Gastrocnemius medialis (tissue), 4 donors: ENCODE results near the gene TRAIP. TPM values are rescaled to one million over a fixed set of nuclear protein-coding genes. Genes with fewer than 3 reads are reported as not detected.
A peak's percentile ranks its signal among the peaks of the same experiment; 100 is the strongest.

ENCODE experiments used
- ATAC-seq, 2 donors: fragments of 150-250 bp; one replicate each; pipeline ENCODE4 v1.9.1; 2016
- DNase-seq, 2 donors: peaks; one replicate each; pipeline ENCODE4 v3.0.0-alpha.2; 2019
- H3K27ac ChIP-seq, 4 donors: fragments of 200-600 bp; sonication (generic); 1 replicate in 1 of 4; 2 replicates in 3 of 4; pipeline ENCODE4 v1.5.1; 2016 to 2018; ENCODE audit warnings: mild to moderate bottlenecking in 2 of 4, moderate library complexity in 1 of 4
- H3K27me3 ChIP-seq, 3 donors: fragments of 200-600 bp; sonication (generic) in 2 of 3; 1 replicate in 1 of 3; 2 replicates in 2 of 3; pipeline versions ENCODE4 v1.5.1 to v1.6.0; 2016 to 2019; ENCODE audit warnings: mild to moderate bottlenecking in 1 of 3, moderate library complexity in 1 of 3
- H3K36me3 ChIP-seq, 2 donors: fragments of 200-600 bp; sonication (generic) in 1 of 2; one replicate each; pipeline ENCODE4 v1.5.1; 2017 to 2018
- H3K4me1 ChIP-seq, 2 donors: fragments of 200-600 bp; sonication (generic) in 1 of 2; one replicate each; pipeline ENCODE4 v1.5.1; 2016 to 2017; ENCODE audit warnings: mild to moderate bottlenecking in 2 of 2
- H3K4me3 ChIP-seq, 4 donors: fragments of 200-600 bp; sonication (generic) in 3 of 4; 1 replicate in 1 of 4; 2 replicates in 3 of 4; pipeline ENCODE4 v1.5.1; 2016 to 2019; ENCODE audit warnings: mild to moderate bottlenecking in 2 of 4
- H3K9me3 ChIP-seq, 3 donors: fragments of 200-600 bp; sonication (generic) in 2 of 3; 1 replicate in 1 of 3; 2 replicates in 2 of 3; pipeline ENCODE4 v1.5.1; 2016 to 2019
- POLR2A ChIP-seq, 2 donors: fragments of 450-650 bp; IDR thresholded peaks; one replicate each; pipeline ENCODE4 v1.6.1; 2017; ENCODE audit warnings: antibody characterized with exemption in 2 of 2, mild to moderate bottlenecking in 2 of 2, moderate library complexity in 2 of 2
- in situ Hi-C, 4 donors: fragments of 200-750 bp; cut with MboI; loops; one replicate each; pipeline versions ENCODE4 v1.15.0 to v1.8.0; 2017; ENCODE audit warnings: low sequenced_read_pairs in 4 of 4
- intact Hi-C: fragments of 100-400 bp; cut with DNase I; formaldehyde crosslinking; loops from one replicate; pipeline ENCODE4 v1.15.1; 2023; ENCODE audit warnings: low total_unique reads
- total RNA-seq, 4 donors: library from RNA; depleted of rRNA; stranded (reverse); fragments of >200 nt; gene quantifications; one replicate each; pipeline versions ENCODE4 v1.1.0 to v1.2.3, GENCODE V29; 2016
- TF ChIP-seq, protein P1 (sequence below), 5 experiments: fragments of 450-650 bp in 3 of 5; fragments of 200-600 bp in 2 of 5; sonication (generic) in 2 of 5; IDR thresholded peaks in 4 of 5; conservative IDR thresholded peaks in 1 of 5; 1 replicate in 4 of 5; 2 replicates in 1 of 5; pipeline ENCODE4 v1.5.1; 2016 to 2019; ENCODE audit warnings: antibody characterized with exemption in 5 of 5, mild to moderate bottlenecking in 3 of 5, moderate library complexity in 3 of 5

The TRAIP gene
- total RNA-seq, 4 donors from 2014 or later, result 0.36 to 4.2 (median 1.1) TPM

GRCh38 chr3:49882166-49882565, 25.8 kb upstream of the TRAIP start:
- H3K4me3 ChIP-seq, result no peak overlapping the region
- H3K27me3 ChIP-seq, result no peaks in the 10 kb centered on the region
- H3K9me3 ChIP-seq, result no peaks in the 10 kb centered on the region
- TF ChIP-seq, protein P1, sequence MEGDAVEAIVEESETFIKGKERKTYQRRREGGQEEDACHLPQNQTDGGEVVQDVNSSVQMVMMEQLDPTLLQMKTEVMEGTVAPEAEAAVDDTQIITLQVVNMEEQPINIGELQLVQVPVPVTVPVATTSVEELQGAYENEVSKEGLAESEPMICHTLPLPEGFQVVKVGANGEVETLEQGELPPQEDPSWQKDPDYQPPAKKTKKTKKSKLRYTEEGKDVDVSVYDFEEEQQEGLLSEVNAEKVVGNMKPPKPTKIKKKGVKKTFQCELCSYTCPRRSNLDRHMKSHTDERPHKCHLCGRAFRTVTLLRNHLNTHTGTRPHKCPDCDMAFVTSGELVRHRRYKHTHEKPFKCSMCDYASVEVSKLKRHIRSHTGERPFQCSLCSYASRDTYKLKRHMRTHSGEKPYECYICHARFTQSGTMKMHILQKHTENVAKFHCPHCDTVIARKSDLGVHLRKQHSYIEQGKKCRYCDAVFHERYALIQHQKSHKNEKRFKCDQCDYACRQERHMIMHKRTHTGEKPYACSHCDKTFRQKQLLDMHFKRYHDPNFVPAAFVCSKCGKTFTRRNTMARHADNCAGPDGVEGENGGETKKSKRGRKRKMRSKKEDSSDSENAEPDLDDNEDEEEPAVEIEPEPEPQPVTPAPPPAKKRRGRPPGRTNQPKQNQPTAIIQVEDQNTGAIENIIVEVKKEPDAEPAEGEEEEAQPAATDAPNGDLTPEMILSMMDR (IDR thresholded peaks at IDR 0.05 in 4 of 5, conservative IDR thresholded peaks at IDR 0.05 in 1 of 5), result no peak
- no peak for TF ChIP-seq POLR2A (IDR thresholded peaks at IDR 0.05)
- peaks cover 8 to 23% of the 10 kb centered on the region in 2 donors for H3K4me1 ChIP-seq
- in situ Hi-C loops, result no loop called here
- intact Hi-C loops, result no loop called here
- DNase-seq (no peak), ATAC-seq (peak; percentile 54 to 78)
- peak overlapping the region; percentile 48 to 66 (median 51) for H3K27ac ChIP-seq
- no peaks in the 10 kb centered on the region for H3K36me3 ChIP-seq

DNA sequence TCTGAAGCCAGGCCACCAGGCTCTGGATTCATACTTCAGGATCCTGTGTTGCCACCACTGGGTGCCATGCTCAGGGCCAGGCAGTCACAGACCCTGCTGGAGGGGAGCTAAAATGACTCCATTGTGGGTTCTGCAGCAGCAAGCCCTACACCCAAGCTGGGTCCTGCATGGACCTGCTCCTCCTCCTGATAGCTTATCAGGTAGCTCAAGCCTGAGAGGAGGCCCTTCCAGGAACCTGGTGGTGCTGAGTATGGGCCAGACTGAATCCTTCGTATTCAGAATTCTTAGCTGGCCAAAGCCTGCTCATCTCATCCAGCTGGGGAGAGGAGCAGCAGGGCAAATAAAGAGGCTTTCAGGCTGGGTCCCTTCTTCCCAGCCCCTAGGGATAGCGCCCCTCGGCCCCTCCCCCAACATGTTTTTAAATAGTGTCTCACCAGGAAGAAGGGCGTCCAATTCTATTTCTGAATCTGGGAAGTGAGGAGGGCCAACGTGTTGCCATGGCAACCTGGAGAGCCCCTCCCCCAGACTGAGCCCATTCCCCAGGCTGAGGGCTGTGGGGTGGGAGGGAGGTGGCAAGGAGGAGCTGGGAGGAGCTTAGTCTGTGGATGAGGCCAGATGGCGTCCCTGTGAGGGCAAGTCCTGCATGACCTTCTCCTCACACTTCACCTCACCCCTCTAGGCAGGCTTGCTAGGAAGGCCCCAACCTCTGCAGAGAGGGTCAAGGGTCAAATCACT, 24.4 kb upstream of the TRAIP start:
- no peak for ATAC-seq

DNA sequence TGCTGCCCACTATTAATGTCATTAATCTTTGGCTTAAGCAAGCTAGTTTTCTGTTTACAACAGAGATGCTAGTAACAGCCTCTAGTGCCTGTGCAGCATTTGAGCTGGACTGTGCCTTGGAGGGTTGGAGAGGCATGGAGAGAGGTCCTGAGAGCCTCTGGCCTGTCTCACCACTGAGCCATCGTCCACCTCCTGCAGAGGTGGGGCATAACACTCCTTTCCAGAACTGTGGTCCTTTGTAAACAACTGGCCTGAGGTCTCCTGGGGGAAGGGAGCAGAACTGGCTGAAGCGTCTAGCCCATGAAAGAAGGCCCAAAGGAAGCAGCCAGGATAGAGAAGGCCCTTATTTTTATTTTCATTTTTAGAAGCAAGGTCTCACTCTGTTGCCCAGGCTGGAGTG, 23.4 kb upstream of the TRAIP start:
- TF ChIP-seq, protein P1 (IDR thresholded peaks at IDR 0.05 in 4 of 5, conservative IDR thresholded peaks at IDR 0.05 in 1 of 5), result no peak
- no peak for TF ChIP-seq POLR2A (IDR thresholded peaks at IDR 0.05)
- intact Hi-C loops, result no loop called here

More for the DNA sequence above, 24.4 kb upstream of the TRAIP start:
- intact Hi-C loops, result no loop called here
- Histone ChIP-seq H3K4me1 (peaks cover 8 to 23% of the 10 kb centered on the region in 2 donors), H3K4me3 (no peak overlapping the region), H3K27ac (peak overlapping the region in 2 of 4 donors; percentile 50 to 52), H3K9me3 (no peaks in the 10 kb centered on the region), H3K27me3 (no peaks in the 10 kb centered on the region), H3K36me3 (no peaks in the 10 kb centered on the region)
- in situ Hi-C loops, result no loop called here
- TF ChIP-seq, protein P1 (IDR thresholded peaks at IDR 0.05 in 4 of 5, conservative IDR thresholded peaks at IDR 0.05 in 1 of 5), result no peak
- no peak for TF ChIP-seq POLR2A (IDR thresholded peaks at IDR 0.05)
- no peak for DNase-seq

DNA sequence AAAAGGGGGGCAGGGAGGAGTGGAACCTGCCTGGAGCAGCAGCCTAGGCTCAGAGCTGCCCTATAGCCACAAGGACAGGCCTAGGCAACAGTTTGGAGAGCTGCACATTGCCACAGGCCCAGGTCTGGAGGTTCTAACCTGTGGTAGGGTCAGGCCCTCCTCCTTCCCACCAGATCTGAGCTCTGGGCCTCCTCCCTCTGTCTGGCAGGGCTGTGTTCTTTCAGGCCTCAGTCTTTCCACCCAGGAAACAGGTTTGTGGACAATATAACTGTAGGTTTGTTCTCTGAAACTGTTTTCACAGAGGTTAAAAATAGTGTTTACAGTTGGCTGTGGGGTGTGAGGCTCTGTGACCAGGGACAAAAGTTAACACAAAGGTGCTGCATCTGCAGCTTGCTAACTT, 22.3 kb upstream of the TRAIP start:
- no peaks in the 10 kb centered on the region for H3K9me3 ChIP-seq
- peaks cover 8 to 23% of the 10 kb centered on the region in 2 donors for H3K4me1 ChIP-seq
- ATAC-seq, result no peak

More for the DNA sequence above, 23.4 kb upstream of the TRAIP start:
- H3K4me1 ChIP-seq, result peaks cover 8 to 23% of the 10 kb centered on the region in 2 donors
- H3K27ac ChIP-seq, result no peak overlapping the region
- H3K36me3 ChIP-seq, result no peaks in the 10 kb centered on the region
- DNase-seq (no peak), ATAC-seq (no peak)
- in situ Hi-C loops, result no loop called here
- H3K4me3 ChIP-seq, result no peak overlapping the region
- no peaks in the 10 kb centered on the region for H3K27me3 ChIP-seq
- no peaks in the 10 kb centered on the region for H3K9me3 ChIP-seq

More for the DNA sequence above, 22.3 kb upstream of the TRAIP start:
- TF ChIP-seq POLR2A (IDR thresholded peaks at IDR 0.05), result no peak
- TF ChIP-seq, protein P1 (IDR thresholded peaks at IDR 0.05 in 4 of 5, conservative IDR thresholded peaks at IDR 0.05 in 1 of 5), result no peak
- H3K27ac ChIP-seq, result no peak overlapping the region
- DNase-seq, result no peak
- intact Hi-C loops, result no loop called here
- H3K4me3 ChIP-seq, result no peak overlapping the region
- H3K36me3 ChIP-seq, result no peaks in the 10 kb centered on the region
- H3K27me3 ChIP-seq, result no peaks in the 10 kb centered on the region
- in situ Hi-C loops, result no loop called here
